ENCODE measurements around the gene FOXO3. TPM values are rescaled to one million over a fixed set of nuclear protein-coding genes. Genes with fewer than 3 reads are reported as not detected.

Gene FOXO3
- polyA plus RNA-seq, 1 donor (not counting 4 experiments of a cell fraction or from before 2014, with no cell fraction given) = 17.6 TPM

DNA sequence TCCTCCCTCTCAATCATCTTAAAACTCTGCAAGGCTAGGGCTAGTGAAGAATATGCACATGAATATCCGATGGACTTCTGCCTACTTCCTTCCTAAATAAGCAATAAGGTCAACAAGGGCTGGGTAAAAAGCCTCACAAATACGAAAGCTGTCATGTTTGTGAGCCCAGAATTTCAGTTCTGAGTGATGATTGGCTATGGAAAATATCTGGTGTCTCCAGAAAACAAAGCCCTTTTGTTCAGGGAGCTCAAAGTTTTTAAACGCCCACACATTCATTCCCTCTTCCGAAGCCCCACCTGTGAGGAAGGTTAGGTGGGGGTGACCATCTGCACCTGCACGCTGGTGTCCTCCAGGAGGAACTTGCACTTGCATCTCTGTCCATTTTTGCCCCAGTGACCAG is 160.6 kb downstream of the FOXO3 start:
- Histone ChIP-seq H3K27me3 (ENCODE audit: control insufficient read depth, extremely low read depth, insufficient read depth, low read length) (no peaks in the 10 kb centered on the region), H3K79me2 (ENCODE audit: control insufficient read depth, insufficient read depth, low read length) (no peaks in the 10 kb centered on the region), H3K9ac (ENCODE audit: control insufficient read depth, extremely low read depth, insufficient read depth, low read length) (no peak overlapping the region), H3K4me2 (ENCODE audit: control insufficient read depth, extremely low read depth, insufficient read depth, low read depth, low read length) (no peak overlapping the region), H3K4me1 (ENCODE audit: control insufficient read depth, extremely low read depth, insufficient read depth, low read length) (no peaks in the 10 kb centered on the region), H3K9me1 (ENCODE audit: control insufficient read depth, extremely low read depth, insufficient read depth, low read length) (no peaks in the 10 kb centered on the region), H3K36me3 (ENCODE audit: control insufficient read depth in 2 of 2, extremely low read depth in 1 of 2, insufficient read depth in 2 of 2, low read length in 2 of 2) (no peaks in the 10 kb centered on the region), H3K4me3 (ENCODE audit: control insufficient read depth in 2 of 3, extremely low read depth in 1 of 3, insufficient read depth in 2 of 3, low read depth in 1 of 3, low read length in 3 of 3) (no peak overlapping the region), H3K27ac (ENCODE audit: control insufficient read depth, insufficient read depth, low read length) (no peak overlapping the region), H4K20me1 (ENCODE audit: control insufficient read depth, extremely low read depth, insufficient read depth, low read length) (no peaks in the 10 kb centered on the region), H3K9me3 (ENCODE audit: control insufficient read depth, low read depth, low read length) (no peaks in the 10 kb centered on the region), H2AFZ (ENCODE audit: control insufficient read depth, low read length) (no peak overlapping the region)
- dilution Hi-C loops (cut with MboI; ENCODE audit: extremely low pct_ligation_motif_present, low sequenced_read_pairs) = no loop called here
- FAIRE-seq (peak; percentile 53), DNase-seq (ENCODE audit: low read depth, low spot score) (no peak)
- no peak for TF ChIP-seq CTCF (optimal IDR thresholded peaks at IDR 0.05 in 1 of 3, IDR thresholded peaks at IDR 0.05 in 1 of 3, conservative IDR thresholded peaks at IDR 0.05 in 1 of 3; ENCODE audit: extremely low read depth in 1 of 3, insufficient read depth in 2 of 3, low read length in 3 of 3)
- no peak for TF ChIP-seq EZH2 (IDR thresholded peaks at IDR 0.05; ENCODE audit: low read length)

DNA sequence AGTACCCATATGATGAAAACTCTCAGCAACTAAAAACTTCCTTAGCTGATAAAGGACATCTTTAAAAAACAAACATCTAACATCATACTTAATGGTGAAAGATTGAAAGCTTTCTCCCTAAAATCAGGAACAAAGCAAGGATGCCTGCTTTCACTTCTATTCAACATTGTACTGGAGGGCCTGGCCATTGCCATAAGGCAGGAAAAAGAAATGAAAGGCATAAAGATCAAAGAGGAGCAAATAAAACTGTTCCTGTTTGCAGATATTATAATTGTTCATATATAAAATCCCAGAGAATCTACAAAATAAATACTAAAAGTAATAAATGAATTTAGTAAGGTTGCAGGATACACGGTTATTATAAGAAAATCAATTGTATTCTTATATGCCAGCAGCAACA is 162.9 kb downstream of the FOXO3 start:
- no peak for DNase-seq (ENCODE audit: low read depth, low spot score)
- no peaks in the 10 kb centered on the region for H3K27me3 ChIP-seq (ENCODE audit: control insufficient read depth, extremely low read depth, insufficient read depth, low read length)
- H4K20me1 ChIP-seq (ENCODE audit: control insufficient read depth, extremely low read depth, insufficient read depth, low read length) = no peaks in the 10 kb centered on the region
- no peak overlapping the region for H3K27ac ChIP-seq (ENCODE audit: control insufficient read depth, insufficient read depth, low read length)
- H3K4me3 ChIP-seq (ENCODE audit: control insufficient read depth in 2 of 3, extremely low read depth in 1 of 3, insufficient read depth in 2 of 3, low read depth in 1 of 3, low read length in 3 of 3) = no peak overlapping the region
- H2AFZ ChIP-seq (ENCODE audit: control insufficient read depth, low read length) = no peak overlapping the region
- no peak for TF ChIP-seq EZH2 (IDR thresholded peaks at IDR 0.05; ENCODE audit: low read length)
- no peak for TF ChIP-seq CTCF (optimal IDR thresholded peaks at IDR 0.05 in 1 of 3, IDR thresholded peaks at IDR 0.05 in 1 of 3, conservative IDR thresholded peaks at IDR 0.05 in 1 of 3; ENCODE audit: extremely low read depth in 1 of 3, insufficient read depth in 2 of 3, low read length in 3 of 3)
- dilution Hi-C loops (cut with MboI; ENCODE audit: extremely low pct_ligation_motif_present, low sequenced_read_pairs) = no loop called here
- no peak overlapping the region for H3K9ac ChIP-seq (ENCODE audit: control insufficient read depth, extremely low read depth, insufficient read depth, low read length)
- no peaks in the 10 kb centered on the region for H3K4me1 ChIP-seq (ENCODE audit: control insufficient read depth, extremely low read depth, insufficient read depth, low read length)
- H3K79me2 ChIP-seq (ENCODE audit: control insufficient read depth, insufficient read depth, low read length) = no peaks in the 10 kb centered on the region
- no peaks in the 10 kb centered on the region for H3K9me1 ChIP-seq (ENCODE audit: control insufficient read depth, extremely low read depth, insufficient read depth, low read length)
- no peaks in the 10 kb centered on the region for H3K9me3 ChIP-seq (ENCODE audit: control insufficient read depth, low read depth, low read length)
- no peaks in the 10 kb centered on the region for H3K36me3 ChIP-seq (ENCODE audit: control insufficient read depth in 2 of 2, extremely low read depth in 1 of 2, insufficient read depth in 2 of 2, low read length in 2 of 2)
- no peak overlapping the region for H3K4me2 ChIP-seq (ENCODE audit: control insufficient read depth, extremely low read depth, insufficient read depth, low read depth, low read length)
- FAIRE-seq = no peak
